Ishikawa (cell line): ENCODE data around the gene VAMP8.

Source experiments
- CEBPB ChIP-seq: IDR thresholded peaks from 2 replicates; pipeline ENCODE4 v1.6.1; 2012
- EGR1 ChIP-seq: IDR thresholded peaks from 2 replicates; pipeline ENCODE4 v1.6.1; 2012
- EP300 ChIP-seq: IDR thresholded peaks from 2 replicates; pipeline ENCODE4 v1.6.1; 2012; ENCODE audit warnings: borderline replicate concordance
- FOXM1 ChIP-seq: IDR thresholded peaks from 2 replicates; pipeline ENCODE4 v1.6.1; 2012; ENCODE audit warnings: low read depth, borderline replicate concordance
- NFIC ChIP-seq: IDR thresholded peaks from 2 replicates; pipeline ENCODE4 v1.6.1; 2012
- RAD21 ChIP-seq: IDR thresholded peaks from 2 replicates; pipeline ENCODE4 v1.6.1; 2012; ENCODE audit warnings: low read depth
- TAF1 ChIP-seq: IDR thresholded peaks from 2 replicates; pipeline ENCODE4 v1.6.1; 2012; ENCODE audit warnings: low read depth, mild to moderate bottlenecking
- TCF12 ChIP-seq: IDR thresholded peaks from 2 replicates; pipeline ENCODE4 v1.6.1; 2012; ENCODE audit warnings: low read depth
- TF ChIP-seq, protein P1 (sequence below): IDR thresholded peaks from 2 replicates; pipeline ENCODE4 v1.6.1; 2012
- TF ChIP-seq, protein P2 (sequence below): IDR thresholded peaks from 2 replicates; pipeline ENCODE4 v1.6.1; 2012; ENCODE audit warnings: low read depth, mild to moderate bottlenecking

- TF ChIP-seq EP300 = no peak
- no peak for TF ChIP-seq TCF12
- no peak for TF ChIP-seq FOXM1
- TF ChIP-seq, protein P1, sequence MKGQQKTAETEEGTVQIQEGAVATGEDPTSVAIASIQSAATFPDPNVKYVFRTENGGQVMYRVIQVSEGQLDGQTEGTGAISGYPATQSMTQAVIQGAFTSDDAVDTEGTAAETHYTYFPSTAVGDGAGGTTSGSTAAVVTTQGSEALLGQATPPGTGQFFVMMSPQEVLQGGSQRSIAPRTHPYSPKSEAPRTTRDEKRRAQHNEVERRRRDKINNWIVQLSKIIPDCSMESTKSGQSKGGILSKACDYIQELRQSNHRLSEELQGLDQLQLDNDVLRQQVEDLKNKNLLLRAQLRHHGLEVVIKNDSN = no peak
- TF ChIP-seq, protein P2, sequence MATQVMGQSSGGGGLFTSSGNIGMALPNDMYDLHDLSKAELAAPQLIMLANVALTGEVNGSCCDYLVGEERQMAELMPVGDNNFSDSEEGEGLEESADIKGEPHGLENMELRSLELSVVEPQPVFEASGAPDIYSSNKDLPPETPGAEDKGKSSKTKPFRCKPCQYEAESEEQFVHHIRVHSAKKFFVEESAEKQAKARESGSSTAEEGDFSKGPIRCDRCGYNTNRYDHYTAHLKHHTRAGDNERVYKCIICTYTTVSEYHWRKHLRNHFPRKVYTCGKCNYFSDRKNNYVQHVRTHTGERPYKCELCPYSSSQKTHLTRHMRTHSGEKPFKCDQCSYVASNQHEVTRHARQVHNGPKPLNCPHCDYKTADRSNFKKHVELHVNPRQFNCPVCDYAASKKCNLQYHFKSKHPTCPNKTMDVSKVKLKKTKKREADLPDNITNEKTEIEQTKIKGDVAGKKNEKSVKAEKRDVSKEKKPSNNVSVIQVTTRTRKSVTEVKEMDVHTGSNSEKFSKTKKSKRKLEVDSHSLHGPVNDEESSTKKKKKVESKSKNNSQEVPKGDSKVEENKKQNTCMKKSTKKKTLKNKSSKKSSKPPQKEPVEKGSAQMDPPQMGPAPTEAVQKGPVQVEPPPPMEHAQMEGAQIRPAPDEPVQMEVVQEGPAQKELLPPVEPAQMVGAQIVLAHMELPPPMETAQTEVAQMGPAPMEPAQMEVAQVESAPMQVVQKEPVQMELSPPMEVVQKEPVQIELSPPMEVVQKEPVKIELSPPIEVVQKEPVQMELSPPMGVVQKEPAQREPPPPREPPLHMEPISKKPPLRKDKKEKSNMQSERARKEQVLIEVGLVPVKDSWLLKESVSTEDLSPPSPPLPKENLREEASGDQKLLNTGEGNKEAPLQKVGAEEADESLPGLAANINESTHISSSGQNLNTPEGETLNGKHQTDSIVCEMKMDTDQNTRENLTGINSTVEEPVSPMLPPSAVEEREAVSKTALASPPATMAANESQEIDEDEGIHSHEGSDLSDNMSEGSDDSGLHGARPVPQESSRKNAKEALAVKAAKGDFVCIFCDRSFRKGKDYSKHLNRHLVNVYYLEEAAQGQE = no peak
- no peak for TF ChIP-seq RAD21
- TF ChIP-seq EGR1 = no peak
- TF ChIP-seq CEBPB = no peak
- TF ChIP-seq TAF1 = no peak
- no peak for TF ChIP-seq NFIC
These were observed 17.4 kb downstream of the VAMP8 start for GRCh38 chr2:85594715-85595300.
